ENCODE results near the gene UXS1.
"Not testable (repeated sequence)": the region's sequence is repeated elsewhere in the genome, so short reads cannot be mapped to it uniquely, and the experiment has no call there.

Gene UXS1

GRCh38 chr2:106140113-106140512, 54.0 kb downstream of the UXS1 start:
- no peak for DNase-seq (ENCODE audit: low spot score)
- no peak overlapping the region for H3K27ac ChIP-seq
- TF ChIP-seq CTCF (IDR thresholded peaks at IDR 0.05): no peak
- H3K4me3 ChIP-seq: no peak overlapping the region

GRCh38 chr2:106139238-106139935, 54.7 kb downstream of the UXS1 start:
- no peak for TF ChIP-seq CTCF (IDR thresholded peaks at IDR 0.05)
- H3K27ac ChIP-seq: peak overlapping the region; percentile 58 to 77
- H3K4me3 ChIP-seq: no peak overlapping the region
- DNase-seq (ENCODE audit: low spot score): no peak

DNA sequence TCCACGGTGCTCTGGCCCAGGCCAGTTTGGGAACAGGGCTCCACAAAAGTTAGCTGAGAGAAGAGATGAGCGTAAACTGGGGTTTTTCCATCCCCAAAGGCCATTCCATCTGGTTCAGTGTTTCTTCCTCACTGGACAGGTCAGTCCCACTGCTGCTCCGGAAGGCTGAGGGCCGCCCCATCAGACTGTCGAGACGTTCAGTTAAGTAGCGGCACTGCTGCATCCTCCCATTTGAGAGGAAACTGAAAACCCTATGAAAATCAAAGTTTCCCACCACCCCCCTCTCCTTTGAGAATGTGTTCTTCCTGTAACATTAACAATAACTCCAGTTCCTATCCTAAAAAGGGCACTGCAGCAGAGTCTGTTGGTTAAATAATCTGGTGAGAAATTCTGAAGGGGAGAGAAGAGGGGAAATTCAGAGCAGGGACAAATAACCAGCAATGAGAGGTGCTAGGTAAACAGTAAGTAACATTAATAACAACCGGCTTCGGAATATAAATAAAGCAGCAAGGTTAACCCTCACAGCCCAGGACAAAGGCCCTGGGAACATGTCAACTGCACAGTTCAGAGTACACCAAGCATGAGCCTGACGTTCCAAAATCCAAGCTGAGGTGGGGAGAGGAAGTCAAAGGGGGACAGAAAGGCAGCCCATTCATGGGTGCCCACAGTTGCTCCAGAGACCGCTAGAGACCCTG, 55.4 kb downstream of the UXS1 start:
- H3K4me3 ChIP-seq: peak overlapping the region; percentile 35
- peak overlapping the region; percentile 58 to 77 for H3K27ac ChIP-seq
- DNase-seq (ENCODE audit: low spot score): no peak
- TF ChIP-seq CTCF (IDR thresholded peaks at IDR 0.05): no peak

DNA sequence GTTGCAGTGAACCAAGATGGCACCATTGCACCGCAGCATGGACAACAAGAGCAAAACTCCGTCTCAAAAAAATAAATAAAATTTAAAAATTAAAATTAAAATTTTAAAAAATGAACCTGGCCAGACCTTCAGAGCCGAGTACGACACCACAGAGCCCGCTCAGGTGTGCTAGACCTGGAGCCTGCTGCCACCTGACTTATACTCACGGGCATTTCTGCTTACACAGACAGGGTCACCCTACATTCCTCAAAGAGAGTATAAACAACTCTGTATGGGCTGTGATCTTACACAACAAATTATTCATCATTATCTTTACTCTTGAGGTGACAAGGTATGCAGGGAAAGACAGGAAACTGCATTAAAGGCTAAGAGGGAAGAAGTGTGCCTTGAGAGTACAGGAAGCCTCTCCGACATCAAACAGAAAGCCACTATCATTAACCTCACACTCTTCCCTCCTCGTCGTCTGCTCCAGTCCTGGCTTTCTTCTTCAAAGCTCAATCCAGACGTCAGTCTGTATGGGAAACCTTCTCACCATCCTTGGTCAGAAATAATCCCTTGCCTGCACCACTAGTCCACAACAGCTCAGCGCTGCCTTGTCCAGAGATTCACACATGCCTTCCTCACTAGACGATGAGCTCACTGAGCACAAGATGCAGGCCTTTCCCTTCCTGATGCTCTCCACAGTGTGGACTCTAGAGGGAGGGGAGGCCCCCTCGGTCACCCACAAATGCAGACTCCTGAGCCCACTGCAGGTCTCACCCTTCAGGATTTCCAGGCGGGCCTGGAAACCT, 56.2 kb downstream of the UXS1 start:
- no peak for DNase-seq (ENCODE audit: low spot score)
- TF ChIP-seq CTCF (IDR thresholded peaks at IDR 0.05): no peak
- peak overlapping the region; percentile 35 for H3K4me3 ChIP-seq
- peak overlapping the region; percentile 58 to 77 for H3K27ac ChIP-seq

DNA sequence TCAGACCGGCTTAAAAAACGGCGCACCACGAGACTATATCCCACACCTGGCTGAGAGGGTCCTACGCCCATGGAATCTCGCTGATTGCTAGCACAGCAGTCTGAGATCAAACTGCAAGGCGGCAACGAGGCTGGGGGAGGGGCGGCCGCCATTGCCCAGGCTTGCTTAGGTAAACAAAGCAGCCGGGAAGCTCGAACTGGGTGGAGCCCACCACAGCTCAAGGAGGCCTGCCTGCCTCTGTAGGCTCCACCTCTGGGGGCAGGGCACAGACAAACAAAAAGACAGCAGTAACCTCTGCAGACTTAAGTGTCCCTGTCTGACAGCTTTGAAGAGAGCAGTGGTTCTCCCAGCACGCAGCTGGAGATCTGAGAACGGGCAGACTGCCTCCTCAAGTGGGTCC, 62.9 kb downstream of the UXS1 start:
- not testable (repeated sequence) for H3K27ac ChIP-seq; DNase-seq (ENCODE audit: low spot score); H3K4me3 ChIP-seq

DNA sequence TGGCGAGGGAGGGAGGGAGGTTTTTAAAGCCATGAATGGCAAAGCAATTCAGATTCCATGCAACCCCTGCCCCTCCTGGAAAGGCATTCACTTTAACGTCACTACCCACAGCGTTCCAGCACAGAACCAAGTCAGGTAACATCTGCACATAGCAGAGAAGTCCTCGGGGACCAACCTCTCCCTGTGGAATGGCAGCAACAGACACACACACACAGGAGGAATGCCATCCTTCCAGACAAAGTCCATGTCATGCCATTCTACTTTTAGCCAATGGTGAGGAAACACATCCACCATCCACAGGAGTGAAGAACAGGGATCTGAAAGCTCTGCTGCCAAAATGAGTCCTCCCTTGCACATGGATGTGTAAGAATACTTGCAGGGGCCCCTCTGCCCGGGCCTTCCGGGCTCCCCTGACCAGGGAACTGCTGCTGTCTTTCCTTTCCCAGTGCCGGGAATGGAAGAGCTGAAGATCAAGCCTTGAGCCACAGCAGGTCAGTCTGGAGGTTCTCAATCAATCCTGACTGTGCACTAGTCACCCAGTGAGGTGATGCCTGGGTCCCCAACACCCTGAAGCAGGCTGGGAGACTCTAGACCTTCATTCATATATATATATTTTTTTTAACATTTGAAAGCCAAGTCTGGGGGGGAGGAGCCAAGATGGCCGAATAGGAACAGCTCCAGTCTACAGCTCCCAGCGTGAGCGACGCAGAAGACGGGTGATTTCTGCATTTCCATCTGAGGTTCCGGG, 63.7 kb downstream of the UXS1 start:
- DNase-seq (ENCODE audit: low spot score): peak; percentile 17
- Histone ChIP-seq H3K4me3 (no peak overlapping the region), H3K27ac (no peak overlapping the region)
- no peak for TF ChIP-seq CTCF (IDR thresholded peaks at IDR 0.05)

- H3K27ac ChIP-seq: no peak overlapping the region
- H3K4me3 ChIP-seq: no peak overlapping the region
- no peak for TF ChIP-seq CTCF (IDR thresholded peaks at IDR 0.05)
- no peak for DNase-seq (ENCODE audit: low spot score)
Observed at GRCh38 chr2:106129592-106129991, 64.5 kb downstream of the UXS1 start.

Data from coronary artery (tissue), 2 donors.